Middle frontal gyrus (tissue), 1 donor: ENCODE results near the gene PKP1.
"Not testable (repeated sequence)": the region's sequence is repeated elsewhere in the genome, so short reads cannot be mapped to it uniquely, and the experiment has no call there.

Experiments used
- DNase-seq: peaks from one replicate; pipeline ENCODE4 v3.0.0-alpha.2; 2015; ENCODE audit warnings: low spot score; ENCODE audit errors: extremely low spot score

Gene PKP1

GRCh38 chr1:201282931-201283829 is at the start of gene PKP1:
TSS of gene PKP1 (plus strand) at chr1:201283506. CDS start at chr1:201283703, 197 bp downstream.
- no peak for DNase-seq

- DNase-seq = not testable (repeated sequence)
These were observed 43.7 kb upstream of the PKP1 start for GRCh38 chr1:201239646-201240045.

- no peak for DNase-seq
These were observed 43.1 kb upstream of the PKP1 start for GRCh38 chr1:201240171-201240570.

- DNase-seq = no peak
These were observed 41.6 kb upstream of the PKP1 start for GRCh38 chr1:201241736-201242135.

GRCh38 chr1:201245082-201245481 is 38.2 kb upstream of the PKP1 start:
- no peak for DNase-seq

GRCh38 chr1:201248721-201249559 is 34.4 kb upstream of the PKP1 start:
- no peak for DNase-seq

- no peak for DNase-seq
These were observed 32.8 kb upstream of the PKP1 start for GRCh38 chr1:201250326-201251011.

- no peak for DNase-seq
These were observed 31.9 kb upstream of the PKP1 start for GRCh38 chr1:201251411-201251810.

- no peak for DNase-seq
These were observed 31.4 kb upstream of the PKP1 start for GRCh38 chr1:201251851-201252430.

GRCh38 chr1:201252944-201253371 is 30.3 kb upstream of the PKP1 start:
- no peak for DNase-seq

- no peak for DNase-seq
These were observed 29.9 kb upstream of the PKP1 start for GRCh38 chr1:201253411-201253810.

- DNase-seq = no peak
These were observed 29.2 kb upstream of the PKP1 start for GRCh38 chr1:201253906-201254624.

GRCh38 chr1:201254625-201255478 is 28.5 kb upstream of the PKP1 start:
- DNase-seq = no peak

GRCh38 chr1:201255479-201256362 is 27.6 kb upstream of the PKP1 start:
- no peak for DNase-seq

- not testable (repeated sequence) for DNase-seq
These were observed 25.2 kb upstream of the PKP1 start for GRCh38 chr1:201258132-201258531.

- DNase-seq = no peak
These were observed 24.5 kb upstream of the PKP1 start for GRCh38 chr1:201258763-201259230.

- no peak for DNase-seq
These were observed 23.6 kb upstream of the PKP1 start for GRCh38 chr1:201259476-201260235.

- no peak for DNase-seq
These were observed 23.1 kb upstream of the PKP1 start for GRCh38 chr1:201260236-201260590.
